MG63 (cell line): Measurements from ENCODE around the gene LRRK2. TPM values are rescaled to one million over a fixed set of nuclear protein-coding genes. Genes with fewer than 3 reads are reported as not detected.
"Not testable (repeated sequence)": the region's sequence is repeated elsewhere in the genome, so short reads cannot be mapped to it uniquely, and the experiment has no call there.

Experiments
- DNase-seq: peaks from one replicate; pipeline ENCODE4 v3.0.0-alpha.2; 2020
- H3K27me3 ChIP-seq: fragments of 250-450 bp; sonication (Bioruptor Pico); 2 replicates; pipeline ENCODE4 v1.5.1; 2020; ENCODE audit warnings: mild to moderate bottlenecking, moderate library complexity
- H3K36me3 ChIP-seq: fragments of 250-450 bp; sonication (Bioruptor Pico); 2 replicates; pipeline ENCODE4 v1.5.1; 2020; ENCODE audit warnings: mild to moderate bottlenecking, moderate library complexity
- H3K4me3 ChIP-seq: fragments of 250-450 bp; sonication (Bioruptor Pico); 2 replicates; pipeline ENCODE4 v1.5.1; 2020; ENCODE audit warnings: mild to moderate bottlenecking, moderate library complexity
- H3K9me3 ChIP-seq: fragments of 250-450 bp; sonication (Bioruptor Pico); 2 replicates; pipeline ENCODE4 v1.5.1; 2020; ENCODE audit warnings: mild to moderate bottlenecking, moderate library complexity
- total RNA-seq: library from RNA; depleted of rRNA; stranded (reverse); fragments of >200 nt; shearing (Covaris generic); gene quantifications from 2 replicates; pipeline ENCODE4 v1.2.3, GENCODE V29; 2014; ENCODE audit warnings: low replicate concordance

LRRK2 gene
- total RNA-seq, 1 experiment from 2014 or later = 0.76 TPM

DNA sequence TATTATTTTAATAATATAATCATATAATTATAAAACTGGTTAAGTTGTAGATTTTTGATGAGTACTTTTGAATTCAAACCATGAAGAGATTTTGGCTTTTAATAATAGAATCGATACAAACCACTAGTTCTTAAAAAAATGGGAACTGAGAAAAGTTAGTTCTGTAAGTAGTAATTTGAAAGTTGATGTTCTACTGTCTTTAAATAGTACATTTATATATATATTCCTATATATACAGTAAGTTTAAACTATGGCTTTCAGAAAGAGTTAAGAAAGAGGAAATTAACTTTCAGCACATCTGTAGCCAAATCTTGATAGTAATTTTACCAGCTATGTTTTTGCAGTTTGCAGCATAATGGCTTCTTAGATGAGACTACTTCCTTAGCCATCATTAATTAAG is 7.8 kb downstream of the LRRK2 start:
- Histone ChIP-seq H3K36me3 (no peaks in the 10 kb centered on the region), H3K9me3 (no peaks in the 10 kb centered on the region), H3K27me3 (no peaks in the 10 kb centered on the region), H3K4me3 (no peak overlapping the region)
- DNase-seq = no peak

- Histone ChIP-seq H3K36me3 (no peaks in the 10 kb centered on the region), H3K27me3 (no peaks in the 10 kb centered on the region), H3K4me3 (no peak overlapping the region), H3K9me3 (no peaks in the 10 kb centered on the region)
- no peak for DNase-seq
Observed at GRCh38 chr12:40233741-40234367, 9.1 kb downstream of the LRRK2 start.

DNA sequence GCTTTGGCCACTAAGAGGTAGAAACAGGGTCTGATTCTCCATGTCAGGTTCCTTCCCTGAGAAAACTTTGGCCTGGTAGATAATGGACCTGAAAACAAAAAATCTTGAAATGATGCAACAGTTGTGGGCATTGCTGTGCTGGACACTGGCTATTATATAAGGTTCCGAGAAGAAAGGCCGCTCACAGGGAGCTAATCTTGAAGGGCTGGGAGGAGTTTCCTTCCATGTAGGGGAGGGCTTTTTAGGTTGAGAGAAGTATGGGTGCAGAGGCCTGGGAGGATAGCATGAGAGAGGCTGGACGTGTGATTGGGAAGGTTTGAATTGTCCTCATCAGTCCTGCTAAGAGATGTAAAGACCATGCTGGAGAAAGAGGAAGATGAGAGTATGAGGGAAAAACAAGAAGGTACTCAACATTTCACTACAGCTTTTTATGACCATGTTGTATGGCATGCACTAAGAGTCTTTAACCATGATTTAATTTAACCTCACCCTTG is 11.6 kb downstream of the LRRK2 start:
- Histone ChIP-seq H3K27me3 (no peaks in the 10 kb centered on the region), H3K36me3 (no peaks in the 10 kb centered on the region), H3K9me3 (no peaks in the 10 kb centered on the region), H3K4me3 (no peak overlapping the region)
- DNase-seq = no peak

- Histone ChIP-seq H3K9me3 (no peaks in the 10 kb centered on the region), H3K36me3 (no peaks in the 10 kb centered on the region), H3K4me3 (no peak overlapping the region), H3K27me3 (no peaks in the 10 kb centered on the region)
- no peak for DNase-seq
Observed at GRCh38 chr12:40238266-40238902, 13.6 kb downstream of the LRRK2 start.

- no peak for DNase-seq
- H3K4me3 ChIP-seq = no peak overlapping the region
- H3K36me3 ChIP-seq = no peaks in the 10 kb centered on the region
- H3K9me3 ChIP-seq = no peaks in the 10 kb centered on the region
- H3K27me3 ChIP-seq = no peaks in the 10 kb centered on the region
Observed at GRCh38 chr12:40238979-40239378, 14.2 kb downstream of the LRRK2 start.

- no peaks in the 10 kb centered on the region for H3K9me3 ChIP-seq
- no peak overlapping the region for H3K4me3 ChIP-seq
- no peak for DNase-seq
- H3K27me3 ChIP-seq = no peaks in the 10 kb centered on the region
- H3K36me3 ChIP-seq = no peaks in the 10 kb centered on the region
Observed at GRCh38 chr12:40240779-40241178, 16.0 kb downstream of the LRRK2 start.

GRCh38 chr12:40241741-40242140 is 16.9 kb downstream of the LRRK2 start:
- Histone ChIP-seq H3K4me3 (no peak overlapping the region), H3K9me3 (no peaks in the 10 kb centered on the region), H3K27me3 (no peaks in the 10 kb centered on the region), H3K36me3 (no peaks in the 10 kb centered on the region)
- DNase-seq = no peak

DNA sequence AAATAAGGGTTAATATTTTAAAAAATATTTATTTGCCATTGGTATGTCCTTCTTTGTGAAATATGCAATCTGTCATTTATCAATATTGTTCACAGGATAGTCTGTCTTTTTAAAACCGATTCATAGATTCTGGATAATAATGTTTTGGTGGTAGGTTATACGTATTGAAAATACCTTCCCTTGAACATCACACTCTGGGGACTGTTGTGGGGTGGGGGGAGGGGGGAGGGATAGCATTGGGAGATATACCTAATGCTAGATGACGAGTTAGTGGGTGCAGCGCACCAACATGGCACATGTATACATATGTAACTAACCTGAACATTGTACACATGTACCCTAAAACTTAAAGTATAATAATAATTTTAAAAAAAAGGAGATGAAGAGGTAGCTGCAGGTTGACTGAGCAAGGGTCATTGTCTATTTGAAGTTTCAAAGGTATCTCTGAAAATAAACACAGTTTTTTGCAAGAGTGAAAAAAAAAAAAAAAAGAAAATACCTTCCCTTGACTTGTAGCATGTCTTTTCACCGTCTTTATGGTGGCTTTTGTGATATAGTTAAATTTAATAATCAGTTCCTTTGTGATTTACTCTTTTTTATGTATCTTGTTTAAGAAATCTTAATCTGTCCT is 19.8 kb downstream of the LRRK2 start:
- not testable (repeated sequence) for H3K4me3 ChIP-seq, DNase-seq, H3K36me3 ChIP-seq, H3K27me3 ChIP-seq, H3K9me3 ChIP-seq

GRCh38 chr12:40248034-40248433 is 23.2 kb downstream of the LRRK2 start:
- no peaks in the 10 kb centered on the region for H3K9me3 ChIP-seq
- no peak overlapping the region for H3K4me3 ChIP-seq
- H3K36me3 ChIP-seq = no peaks in the 10 kb centered on the region
- DNase-seq = no peak
- no peaks in the 10 kb centered on the region for H3K27me3 ChIP-seq

- H3K4me3 ChIP-seq = no peak overlapping the region
- H3K36me3 ChIP-seq = no peaks in the 10 kb centered on the region
- H3K9me3 ChIP-seq = no peaks in the 10 kb centered on the region
- peak; percentile 31 for DNase-seq
- no peaks in the 10 kb centered on the region for H3K27me3 ChIP-seq
Observed at GRCh38 chr12:40248585-40249297, 23.9 kb downstream of the LRRK2 start.

DNA sequence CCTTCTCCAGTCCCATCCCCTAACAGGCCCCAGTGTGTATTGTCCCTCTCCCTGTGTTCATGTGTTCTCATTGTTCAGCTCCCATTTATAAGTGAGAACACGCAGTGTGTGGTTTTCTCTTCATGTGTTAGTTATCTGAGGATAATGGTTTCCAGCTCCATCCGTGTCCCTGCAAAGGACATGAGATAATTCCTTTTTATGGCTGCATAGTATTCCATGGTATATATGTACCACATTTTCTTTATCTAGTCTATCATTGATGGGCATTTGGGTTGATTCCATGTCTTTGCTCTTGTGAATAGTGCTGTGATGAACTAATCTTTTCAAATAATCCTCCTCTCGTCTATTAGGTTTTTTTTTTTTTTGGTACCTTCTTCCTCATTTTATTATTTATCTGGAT is 25.9 kb downstream of the LRRK2 start:
- not testable (repeated sequence) for H3K9me3 ChIP-seq, H3K27me3 ChIP-seq, H3K36me3 ChIP-seq, DNase-seq, H3K4me3 ChIP-seq

- Histone ChIP-seq H3K36me3 (no peaks in the 10 kb centered on the region), H3K9me3 (no peaks in the 10 kb centered on the region), H3K4me3 (no peak overlapping the region), H3K27me3 (no peaks in the 10 kb centered on the region)
- peak; percentile 4 for DNase-seq
Observed at GRCh38 chr12:40253936-40254335, 29.1 kb downstream of the LRRK2 start.

DNA sequence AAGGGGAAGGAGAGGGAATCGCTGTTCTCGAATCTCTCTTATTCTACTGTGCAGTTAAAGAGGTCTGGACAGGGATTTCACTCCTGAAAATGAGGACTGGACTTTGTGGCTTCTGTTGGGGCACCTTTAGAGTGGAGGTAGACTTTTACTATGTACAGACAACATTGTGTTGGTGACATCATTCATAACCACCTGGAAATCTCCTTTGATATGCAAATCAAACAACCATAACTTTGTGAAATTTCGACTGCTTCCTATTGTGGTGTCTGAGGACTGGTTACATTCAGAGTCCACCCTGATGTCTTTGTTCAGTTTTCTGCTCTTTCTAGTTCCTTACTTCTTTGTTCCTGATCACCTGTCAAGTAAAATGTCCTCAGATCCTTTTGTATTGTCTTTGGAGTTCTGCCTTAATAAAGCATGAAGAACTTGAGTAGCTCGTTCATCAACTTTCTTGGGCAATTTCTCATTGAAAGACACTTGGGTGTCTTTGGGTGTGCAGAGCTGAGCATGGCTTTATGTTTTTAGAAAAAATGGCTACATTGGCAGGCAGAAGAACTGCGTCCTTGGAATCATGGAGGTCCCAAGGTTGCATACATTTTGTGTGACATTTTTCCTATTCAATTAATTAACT is 29.8 kb downstream of the LRRK2 start:
- Histone ChIP-seq H3K4me3 (no peak overlapping the region), H3K9me3 (no peaks in the 10 kb centered on the region), H3K27me3 (no peaks in the 10 kb centered on the region), H3K36me3 (no peaks in the 10 kb centered on the region)
- DNase-seq = no peak

GRCh38 chr12:40258371-40258770 is 33.6 kb downstream of the LRRK2 start:
- Histone ChIP-seq H3K4me3 (no peak overlapping the region), H3K36me3 (no peaks in the 10 kb centered on the region), H3K27me3 (no peaks in the 10 kb centered on the region), H3K9me3 (no peaks in the 10 kb centered on the region)
- no peak for DNase-seq

- Histone ChIP-seq H3K36me3 (no peaks in the 10 kb centered on the region), H3K27me3 (no peaks in the 10 kb centered on the region), H3K9me3 (no peaks in the 10 kb centered on the region), H3K4me3 (no peak overlapping the region)
- DNase-seq = no peak
Observed at GRCh38 chr12:40261937-40262336, 37.1 kb downstream of the LRRK2 start.

- Histone ChIP-seq H3K27me3 (no peaks in the 10 kb centered on the region), H3K36me3 (no peaks in the 10 kb centered on the region), H3K9me3 (no peaks in the 10 kb centered on the region), H3K4me3 (no peak overlapping the region)
- no peak for DNase-seq
Observed at GRCh38 chr12:40262657-40263056, 37.9 kb downstream of the LRRK2 start.
